A673 (cell line): ENCODE data around the gene TMBIM6. TPM values are rescaled to one million over a fixed set of nuclear protein-coding genes. Genes with fewer than 3 reads are reported as not detected.
"Not testable (repeated sequence)": the region's sequence is repeated elsewhere in the genome, so short reads cannot be mapped to it uniquely, and the experiment has no call there.

Experiments
- BruUV-seq: library from RNA; stranded (reverse); fragments of 400-500 nt; replicated peaks from 2 replicates; lab custom pipeline; 2021; lab: Mats Ljungman, UMichigan
- CTCF ChIA-PET: fragments of 300-600 bp; sonication (Branson Sonifier 250); formaldehyde crosslinking; loops from one replicate; lab custom pipeline; 2022; ENCODE audit warnings: antibody characterized with exemption; lab: Charles Lee
- POLR2A ChIA-PET: fragments of 300-600 bp; sonication (Branson Sonifier 250); formaldehyde crosslinking; loops from one replicate; lab custom pipeline; 2022; ENCODE audit warnings: antibody characterized with exemption; ENCODE audit not compliant: low non-redundant PET; lab: Charles Lee
- DNase-seq: peaks from one replicate; pipeline ENCODE4 v3.0.0-alpha.2; 2015; ENCODE audit warnings: low spot score
- H3K27ac ChIP-seq: fragments of 200-600 bp; sonication (generic); 2 replicates; pipeline ENCODE4 v1.5.1; 2016; ENCODE audit warnings: mixed run types, low read depth, mild to moderate bottlenecking, mixed read lengths, antibody characterized with exemption, low read length; ENCODE audit not compliant: poor library complexity, severe bottlenecking
- H3K27me3 ChIP-seq: fragments of 200-600 bp; sonication (generic); replicated peaks from 2 replicates; pipeline ENCODE4 v1.6.1; 2017; ENCODE audit warnings: mixed run types, low read depth, mild to moderate bottlenecking, mixed read lengths, antibody characterized with exemption, low read length; ENCODE audit not compliant: insufficient read depth, poor library complexity
- H3K36me3 ChIP-seq: fragments of 200-600 bp; sonication (generic); 2 replicates; pipeline ENCODE4 v1.6.1; 2016; ENCODE audit warnings: mixed run types, mild to moderate bottlenecking, mixed read lengths, antibody characterized with exemption, low read length; ENCODE audit not compliant: insufficient read depth, poor library complexity, severe bottlenecking
- H3K4me1 ChIP-seq: fragments of 200-600 bp; sonication (generic); 2 replicates; pipeline ENCODE4 v1.6.1; 2017; ENCODE audit warnings: mixed run types, mild to moderate bottlenecking, mixed read lengths, antibody characterized with exemption, low read length; ENCODE audit not compliant: insufficient read depth, poor library complexity, severe bottlenecking
- H3K4me3 ChIP-seq: fragments of 200-600 bp; sonication (generic); 2 replicates; pipeline ENCODE4 v1.5.1; 2016; ENCODE audit warnings: low read depth, mixed run types, mild to moderate bottlenecking, mixed read lengths, low read length; ENCODE audit not compliant: poor library complexity, severe bottlenecking
- H3K9me3 ChIP-seq: fragments of 200-600 bp; sonication (generic); 2 replicates; pipeline ENCODE4 v1.6.1; 2016; ENCODE audit warnings: mixed run types, low read depth, mild to moderate bottlenecking, mixed read lengths, antibody characterized with exemption, low read length; ENCODE audit not compliant: poor library complexity, severe bottlenecking
- CTCF ChIP-seq: fragments of 300-800, 200-600 bp; sonication (generic); conservative IDR thresholded peaks from 2 replicates; pipeline ENCODE4 v1.5.1; 2017; ENCODE audit warnings: low read depth, mild to moderate bottlenecking, antibody characterized with exemption, low read length, moderate library complexity, mixed read lengths
- EZH2 ChIP-seq: fragments of 200-600 bp; sonication (generic); IDR thresholded peaks from 2 replicates; pipeline ENCODE4 v1.6.1; 2017; ENCODE audit warnings: borderline replicate concordance, low read depth, mild to moderate bottlenecking, mixed read lengths, antibody characterized with exemption, low read length; ENCODE audit not compliant: poor library complexity, severe bottlenecking
- intact Hi-C: fragments of 100-400 bp; cut with micrococcal nuclease; formaldehyde crosslinking; loops from one replicate; pipeline ENCODE4 v1.10.0; 2022; ENCODE audit not compliant: unreplicated experiment
- total RNA-seq: library from RNA; stranded (reverse); gene quantifications from 2 replicates; pipeline ENCODE4 v1.2.3, GENCODE V29; 2021

The TMBIM6 gene
- total RNA-seq, 1 experiment from 2014 or later = 454 TPM

- Histone ChIP-seq H3K9me3 (no peaks in the 10 kb centered on the region), H3K4me1 (no peaks in the 10 kb centered on the region), H3K36me3 (peaks cover 59% of the 10 kb centered on the region), H3K4me3 (no peak overlapping the region), H3K27me3 (no peaks in the 10 kb centered on the region), H3K27ac (no peak overlapping the region)
- ChIA-PET CTCF (no interaction called here), POLR2A (no interaction called here)
- TF ChIP-seq CTCF = no peak
- no peak for TF ChIP-seq EZH2
- TSS peak; percentile 50 for BruUV-seq
- intact Hi-C loops = no loop called here
- DNase-seq = no peak
Observed at GRCh38 chr12:49764126-49764525, 22.8 kb downstream of the TMBIM6 start.

- POLR2A ChIA-PET = interaction anchor here (0.6 kb wide), 1 partner anchor 297 kb away, joined by 3 read pairs; no protein-coding TSS in a partner anchor
- no TSS peak for BruUV-seq
- no peaks in the 10 kb centered on the region for H3K4me1 ChIP-seq
- no peaks in the 10 kb centered on the region for H3K9me3 ChIP-seq
- TF ChIP-seq CTCF (no peak), EZH2 (no peak)
- H3K27ac ChIP-seq = no peak overlapping the region
- DNase-seq = no peak
- CTCF ChIA-PET = no interaction called here
- H3K27me3 ChIP-seq = no peaks in the 10 kb centered on the region
- H3K4me3 ChIP-seq = no peak overlapping the region
- H3K36me3 ChIP-seq = peaks cover 41% of the 10 kb centered on the region
- intact Hi-C loops = no loop called here
Observed at GRCh38 chr12:49766115-49766455, 24.7 kb downstream of the TMBIM6 start.

- H3K9me3 ChIP-seq = no peaks in the 10 kb centered on the region
- H3K27me3 ChIP-seq = no peaks in the 10 kb centered on the region
- H3K4me1 ChIP-seq = no peaks in the 10 kb centered on the region
- POLR2A ChIA-PET = no interaction called here
- CTCF ChIA-PET = no interaction called here
- no peak for DNase-seq
- intact Hi-C loops = no loop called here
- no peak overlapping the region for H3K27ac ChIP-seq
- H3K36me3 ChIP-seq = peaks cover 28% of the 10 kb centered on the region
- TF ChIP-seq CTCF (no peak), EZH2 (no peak)
- H3K4me3 ChIP-seq = no peak overlapping the region
- BruUV-seq = no TSS peak
Observed at GRCh38 chr12:49767333-49767732, 26.0 kb downstream of the TMBIM6 start.

- BruUV-seq = not testable (repeated sequence)
- intact Hi-C loops = loop anchor here (10.0 kb wide), 1 partner anchor 172 kb away; no protein-coding TSS in a partner anchor
- POLR2A ChIA-PET = interaction anchor here (0.7 kb wide), 1 partner anchor 123 kb away, joined by 8 read pairs; no protein-coding TSS in a partner anchor
Observed at GRCh38 chr12:49773102-49773501, 31.7 kb downstream of the TMBIM6 start.

More at GRCh38 chr12:49773102-49773501, 31.7 kb downstream of the TMBIM6 start:
- DNase-seq, H3K9me3 ChIP-seq, H3K4me1 ChIP-seq, H3K27me3 ChIP-seq, H3K4me3 ChIP-seq, H3K36me3 ChIP-seq, H3K27ac ChIP-seq, CTCF ChIA-PET: not testable (repeated sequence)
